Tibial artery (tissue), 4 donors: Measurements from ENCODE around the gene TOMM20L.

Source experiments
- DNase-seq, 2 donors: peaks; one replicate each; pipeline ENCODE4 v3.0.0-alpha.2; 2019
- H3K27ac ChIP-seq, 2 donors: fragments of 200-600 bp; sonication (generic) in 1 of 2; 1 replicate in 1 of 2; 2 replicates in 1 of 2; pipeline ENCODE4 v1.5.1; 2018 to 2019; ENCODE audit warnings: mild to moderate bottlenecking in 1 of 2
- H3K27me3 ChIP-seq, 2 donors: fragments of 200-600 bp; sonication (generic) in 1 of 2; one replicate each; pipeline versions ENCODE4 v1.5.1 to v1.6.0; 2016 to 2019
- H3K36me3 ChIP-seq, 3 donors: fragments of 200-600 bp; sonication (generic) in 2 of 3; one replicate each; pipeline ENCODE4 v1.5.1; 2016 to 2019; ENCODE audit warnings: mild to moderate bottlenecking in 2 of 3
- H3K4me1 ChIP-seq, 4 donors: fragments of 200-600 bp; sonication (generic) in 2 of 4; 1 replicate in 3 of 4; 2 replicates in 1 of 4; pipeline ENCODE4 v1.5.1; 2016 to 2019
- H3K4me3 ChIP-seq, 2 donors: fragments of 200-600 bp; sonication (generic) in 1 of 2; 1 replicate in 1 of 2; 2 replicates in 1 of 2; pipeline ENCODE4 v1.5.1; 2018 to 2019; ENCODE audit warnings: mild to moderate bottlenecking in 2 of 2
- H3K9me3 ChIP-seq, 3 donors: fragments of 200-600 bp; sonication (generic) in 1 of 3; one replicate each; pipeline ENCODE4 v1.5.1; 2016 to 2019
- intact Hi-C: fragments of 100-400 bp; cut with DNase I; formaldehyde crosslinking; loops from one replicate; pipeline ENCODE4 v1.15.0; 2023; ENCODE audit warnings: low total_unique reads
- TF ChIP-seq, protein P1 (sequence below), 2 experiments: fragments of 200-600 bp in 1 of 2; fragments of 450-650 bp in 1 of 2; IDR thresholded peaks; one replicate each; pipeline ENCODE4 v1.5.1; 2017 to 2019; ENCODE audit warnings: antibody characterized with exemption in 2 of 2, mild to moderate bottlenecking in 1 of 2, moderate library complexity in 1 of 2

Gene TOMM20L

DNA sequence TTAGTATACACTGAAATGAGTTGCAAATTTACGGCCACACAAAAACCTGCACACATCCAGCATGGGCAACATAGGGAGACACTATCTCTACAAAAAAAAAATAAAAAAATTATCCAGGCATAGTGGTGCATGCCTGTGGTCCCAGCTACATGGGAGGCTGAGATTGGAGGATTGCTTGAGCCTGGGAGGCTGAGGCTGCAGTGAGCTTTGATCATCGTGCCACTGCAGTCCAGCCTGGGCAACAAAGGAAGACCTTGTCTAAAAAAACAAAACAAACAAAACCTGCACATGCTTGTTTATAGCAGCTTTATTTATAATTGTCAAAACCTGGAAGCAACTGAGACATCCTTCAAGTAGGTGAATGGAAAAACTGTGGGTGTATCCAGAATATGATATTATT, 4.9 kb upstream of the TOMM20L start:
- no peak for DNase-seq
- no peaks in the 10 kb centered on the region for H3K9me3 ChIP-seq
- H3K27ac ChIP-seq: no peak overlapping the region
- TF ChIP-seq, protein P1, sequence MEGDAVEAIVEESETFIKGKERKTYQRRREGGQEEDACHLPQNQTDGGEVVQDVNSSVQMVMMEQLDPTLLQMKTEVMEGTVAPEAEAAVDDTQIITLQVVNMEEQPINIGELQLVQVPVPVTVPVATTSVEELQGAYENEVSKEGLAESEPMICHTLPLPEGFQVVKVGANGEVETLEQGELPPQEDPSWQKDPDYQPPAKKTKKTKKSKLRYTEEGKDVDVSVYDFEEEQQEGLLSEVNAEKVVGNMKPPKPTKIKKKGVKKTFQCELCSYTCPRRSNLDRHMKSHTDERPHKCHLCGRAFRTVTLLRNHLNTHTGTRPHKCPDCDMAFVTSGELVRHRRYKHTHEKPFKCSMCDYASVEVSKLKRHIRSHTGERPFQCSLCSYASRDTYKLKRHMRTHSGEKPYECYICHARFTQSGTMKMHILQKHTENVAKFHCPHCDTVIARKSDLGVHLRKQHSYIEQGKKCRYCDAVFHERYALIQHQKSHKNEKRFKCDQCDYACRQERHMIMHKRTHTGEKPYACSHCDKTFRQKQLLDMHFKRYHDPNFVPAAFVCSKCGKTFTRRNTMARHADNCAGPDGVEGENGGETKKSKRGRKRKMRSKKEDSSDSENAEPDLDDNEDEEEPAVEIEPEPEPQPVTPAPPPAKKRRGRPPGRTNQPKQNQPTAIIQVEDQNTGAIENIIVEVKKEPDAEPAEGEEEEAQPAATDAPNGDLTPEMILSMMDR (IDR thresholded peaks at IDR 0.05): no peak
- no peak overlapping the region for H3K4me3 ChIP-seq
- intact Hi-C loops: no loop called here
- no peaks in the 10 kb centered on the region for H3K27me3 ChIP-seq
- H3K36me3 ChIP-seq: no peaks in the 10 kb centered on the region
- H3K4me1 ChIP-seq: peaks cover 0 to 6% (median 0%) of the 10 kb centered on the region in 4 donors

DNA sequence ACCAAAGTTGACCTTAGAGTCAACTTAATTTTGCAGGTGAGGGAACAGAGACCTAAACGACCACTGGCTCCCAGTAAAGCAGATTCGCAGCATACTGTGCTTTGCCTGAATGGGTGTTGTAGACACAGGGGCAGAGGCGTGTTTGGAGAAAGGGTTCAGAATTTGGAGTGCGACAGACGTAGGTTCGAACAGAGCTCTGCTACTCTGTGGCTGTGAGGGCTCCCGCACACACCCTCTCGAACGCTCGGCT, 243 bp upstream of the TOMM20L start:
- Histone ChIP-seq H3K27me3 (no peaks in the 10 kb centered on the region), H3K4me1 (peaks cover 0 to 10% (median 3%) of the 10 kb centered on the region in 4 donors), H3K27ac (peak overlapping the region; percentile 68 to 76), H3K36me3 (no peaks in the 10 kb centered on the region), H3K4me3 (peak overlapping the region; percentile 61 to 75), H3K9me3 (no peaks in the 10 kb centered on the region)
- DNase-seq: no peak
- TF ChIP-seq, protein P1 (IDR thresholded peaks at IDR 0.05): no peak
- intact Hi-C loops: no loop called here

DNA sequence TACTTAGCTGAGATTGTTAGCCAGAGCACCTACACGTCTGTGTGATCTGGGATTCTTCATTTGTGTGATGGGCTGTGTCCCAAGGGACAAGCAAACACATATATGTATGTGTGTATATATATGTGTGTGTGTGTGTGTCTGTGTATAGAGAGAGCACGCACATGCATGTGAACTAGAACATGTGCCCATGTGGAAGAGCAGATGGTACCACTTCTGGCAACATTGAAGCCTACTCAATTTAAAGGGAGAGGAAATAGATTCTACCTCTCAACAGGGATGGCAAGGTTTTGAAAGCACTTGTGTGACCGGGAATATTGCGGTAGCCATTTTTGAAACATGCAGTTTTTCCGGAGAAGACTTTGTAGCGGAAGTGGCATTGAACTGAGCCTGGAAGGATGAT, 1.4 kb downstream of the TOMM20L start:
- TF ChIP-seq, protein P1 (IDR thresholded peaks at IDR 0.05): no peak
- Histone ChIP-seq H3K27me3 (no peaks in the 10 kb centered on the region), H3K4me3 (no peak overlapping the region), H3K4me1 (peaks cover 0 to 10% (median 3%) of the 10 kb centered on the region in 4 donors), H3K36me3 (no peaks in the 10 kb centered on the region), H3K27ac (no peak overlapping the region), H3K9me3 (no peaks in the 10 kb centered on the region)
- intact Hi-C loops: no loop called here
- no peak for DNase-seq

DNA sequence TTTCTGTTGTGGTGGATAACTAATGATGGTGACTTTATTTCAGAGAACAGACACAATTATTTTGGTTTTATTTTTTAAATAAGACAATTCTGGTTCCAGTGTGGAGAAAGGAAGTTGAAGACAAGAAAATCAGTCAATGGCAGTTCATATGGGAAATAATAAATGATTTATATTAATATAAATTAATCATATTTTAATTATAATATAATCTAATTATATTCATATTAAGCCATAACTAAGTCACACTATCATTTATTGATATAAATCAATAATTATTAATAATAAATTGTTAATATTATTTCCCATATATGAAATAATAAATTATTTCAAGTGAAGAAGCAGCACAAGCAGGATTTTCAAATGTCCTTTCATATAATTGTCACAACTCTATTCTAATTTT, 2.8 kb downstream of the TOMM20L start:
- no peaks in the 10 kb centered on the region for H3K36me3 ChIP-seq
- intact Hi-C loops: no loop called here
- TF ChIP-seq, protein P1 (IDR thresholded peaks at IDR 0.05): no peak
- no peak overlapping the region for H3K4me3 ChIP-seq
- H3K27me3 ChIP-seq: no peaks in the 10 kb centered on the region
- H3K9me3 ChIP-seq: no peaks in the 10 kb centered on the region
- H3K4me1 ChIP-seq: peaks cover 0 to 10% (median 3%) of the 10 kb centered on the region in 4 donors
- H3K27ac ChIP-seq: no peak overlapping the region
- DNase-seq: no peak

DNA sequence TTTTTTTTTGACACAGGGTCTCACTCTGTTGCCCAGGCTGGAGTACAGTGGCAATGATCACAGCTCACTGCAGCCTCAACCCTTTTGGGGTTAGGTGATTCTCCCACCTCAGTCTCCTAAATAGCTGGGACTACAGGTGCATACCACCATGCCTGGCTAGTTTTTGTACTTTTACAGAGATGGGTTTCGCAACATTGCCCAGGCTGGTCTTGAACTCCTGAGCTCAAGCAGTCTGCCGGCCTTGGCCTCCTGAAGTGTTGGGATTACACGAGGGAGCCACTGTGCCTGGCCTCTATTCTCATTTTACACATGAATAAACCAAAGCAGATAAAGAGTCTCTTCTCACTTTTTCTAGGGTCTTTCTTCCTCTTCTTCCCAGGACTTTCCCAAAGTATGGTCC, 3.2 kb downstream of the TOMM20L start:
- intact Hi-C loops: no loop called here
- no peaks in the 10 kb centered on the region for H3K36me3 ChIP-seq
- H3K4me3 ChIP-seq: no peak overlapping the region
- H3K27me3 ChIP-seq: no peaks in the 10 kb centered on the region
- no peak for DNase-seq
- H3K9me3 ChIP-seq: no peaks in the 10 kb centered on the region
- H3K4me1 ChIP-seq: peaks cover 0 to 10% (median 3%) of the 10 kb centered on the region in 4 donors
- TF ChIP-seq, protein P1 (IDR thresholded peaks at IDR 0.05): no peak
- no peak overlapping the region for H3K27ac ChIP-seq

DNA sequence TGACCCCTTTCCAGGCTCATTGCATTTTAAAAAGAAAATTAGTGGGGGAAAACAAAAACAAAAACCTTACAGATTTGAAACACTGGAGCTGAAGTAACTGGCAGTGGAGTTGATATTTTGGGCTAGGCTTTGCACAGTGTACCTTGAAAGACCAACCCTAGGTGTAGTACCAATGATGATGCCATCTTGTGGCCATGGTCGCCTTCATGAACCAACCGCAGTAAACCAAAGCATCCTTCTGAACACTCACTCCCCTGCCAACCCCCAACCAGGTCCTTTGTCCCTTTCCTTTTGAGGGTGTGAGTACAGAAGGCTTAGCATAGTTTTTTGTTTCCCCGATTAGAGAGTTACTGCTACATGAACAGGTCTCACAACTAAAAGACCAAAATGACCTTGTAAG, 5.9 kb downstream of the TOMM20L start:
- Histone ChIP-seq H3K4me1 (peaks cover 0 to under 1% (median 0%) of the 10 kb centered on the region in 4 donors), H3K27me3 (no peaks in the 10 kb centered on the region), H3K27ac (no peak overlapping the region), H3K36me3 (no peaks in the 10 kb centered on the region), H3K9me3 (no peaks in the 10 kb centered on the region), H3K4me3 (no peak overlapping the region)
- intact Hi-C loops: no loop called here
- DNase-seq: no peak
- TF ChIP-seq, protein P1 (IDR thresholded peaks at IDR 0.05): no peak
